ENCODE measurements around the gene TBCC. TPM values are rescaled to one million over a fixed set of nuclear protein-coding genes. Genes with fewer than 3 reads are reported as not detected.

Gene TBCC
- total and polyA plus RNA-seq, 2 of the 13 experiments (the other 11 are each of a cell fraction or from before 2014, with no cell fraction given) = 14.8 to 36.1 TPM

DNA sequence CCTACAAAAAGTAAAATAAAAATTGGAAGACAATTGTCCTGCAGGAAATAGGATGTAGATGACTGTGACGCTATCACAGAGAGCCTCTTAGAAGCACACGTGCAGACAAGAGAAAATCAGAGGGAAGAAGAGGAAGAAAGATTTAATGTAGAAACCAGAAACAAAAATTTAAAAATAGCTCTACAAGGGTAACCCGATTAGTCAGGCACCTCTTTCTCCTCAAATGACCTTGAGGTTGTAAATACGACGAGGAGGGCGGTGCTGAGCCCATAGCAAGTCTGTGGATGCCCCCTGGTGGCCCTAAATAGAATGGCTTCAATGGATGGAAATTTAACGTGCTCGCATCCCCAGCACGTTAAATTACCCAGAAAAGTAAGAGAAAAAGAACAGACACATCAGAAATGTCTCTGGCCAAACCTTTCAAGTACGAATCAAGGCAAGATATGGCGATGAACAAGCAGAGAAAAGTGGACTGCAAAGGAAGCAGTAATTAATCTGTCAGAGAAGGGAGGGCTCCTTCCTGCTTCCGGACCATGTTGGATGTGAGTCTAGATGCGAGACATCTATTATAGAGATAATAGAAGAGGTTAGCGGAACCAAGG, 19.3 kb downstream of the TBCC start (continued):
- TF ChIP-seq, protein P1, sequence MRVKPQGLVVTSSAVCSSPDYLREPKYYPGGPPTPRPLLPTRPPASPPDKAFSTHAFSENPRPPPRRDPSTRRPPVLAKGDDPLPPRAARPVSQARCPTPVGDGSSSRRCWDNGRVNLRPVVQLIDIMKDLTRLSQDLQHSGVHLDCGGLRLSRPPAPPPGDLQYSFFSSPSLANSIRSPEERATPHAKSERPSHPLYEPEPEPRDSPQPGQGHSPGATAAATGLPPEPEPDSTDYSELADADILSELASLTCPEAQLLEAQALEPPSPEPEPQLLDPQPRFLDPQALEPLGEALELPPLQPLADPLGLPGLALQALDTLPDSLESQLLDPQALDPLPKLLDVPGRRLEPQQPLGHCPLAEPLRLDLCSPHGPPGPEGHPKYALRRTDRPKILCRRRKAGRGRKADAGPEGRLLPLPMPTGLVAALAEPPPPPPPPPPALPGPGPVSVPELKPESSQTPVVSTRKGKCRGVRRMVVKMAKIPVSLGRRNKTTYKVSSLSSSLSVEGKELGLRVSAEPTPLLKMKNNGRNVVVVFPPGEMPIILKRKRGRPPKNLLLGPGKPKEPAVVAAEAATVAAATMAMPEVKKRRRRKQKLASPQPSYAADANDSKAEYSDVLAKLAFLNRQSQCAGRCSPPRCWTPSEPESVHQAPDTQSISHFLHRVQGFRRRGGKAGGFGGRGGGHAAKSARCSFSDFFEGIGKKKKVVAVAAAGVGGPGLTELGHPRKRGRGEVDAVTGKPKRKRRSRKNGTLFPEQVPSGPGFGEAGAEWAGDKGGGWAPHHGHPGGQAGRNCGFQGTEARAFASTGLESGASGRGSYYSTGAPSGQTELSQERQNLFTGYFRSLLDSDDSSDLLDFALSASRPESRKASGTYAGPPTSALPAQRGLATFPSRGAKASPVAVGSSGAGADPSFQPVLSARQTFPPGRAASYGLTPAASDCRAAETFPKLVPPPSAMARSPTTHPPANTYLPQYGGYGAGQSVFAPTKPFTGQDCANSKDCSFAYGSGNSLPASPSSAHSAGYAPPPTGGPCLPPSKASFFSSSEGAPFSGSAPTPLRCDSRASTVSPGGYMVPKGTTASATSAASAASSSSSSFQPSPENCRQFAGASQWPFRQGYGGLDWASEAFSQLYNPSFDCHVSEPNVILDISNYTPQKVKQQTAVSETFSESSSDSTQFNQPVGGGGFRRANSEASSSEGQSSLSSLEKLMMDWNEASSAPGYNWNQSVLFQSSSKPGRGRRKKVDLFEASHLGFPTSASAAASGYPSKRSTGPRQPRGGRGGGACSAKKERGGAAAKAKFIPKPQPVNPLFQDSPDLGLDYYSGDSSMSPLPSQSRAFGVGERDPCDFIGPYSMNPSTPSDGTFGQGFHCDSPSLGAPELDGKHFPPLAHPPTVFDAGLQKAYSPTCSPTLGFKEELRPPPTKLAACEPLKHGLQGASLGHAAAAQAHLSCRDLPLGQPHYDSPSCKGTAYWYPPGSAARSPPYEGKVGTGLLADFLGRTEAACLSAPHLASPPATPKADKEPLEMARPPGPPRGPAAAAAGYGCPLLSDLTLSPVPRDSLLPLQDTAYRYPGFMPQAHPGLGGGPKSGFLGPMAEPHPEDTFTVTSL (CRISPR knock-in tag; IDR thresholded peaks at IDR 0.05; ENCODE audit: borderline replicate concordance) = no peak; the same call in 1 of the 2 replicates
- TF ChIP-seq ZNF567 (CRISPR knock-in tag; IDR thresholded peaks at IDR 0.05; ENCODE audit: borderline replicate concordance) (no peak; the same call in 1 of the 2 replicates), SMARCC2 (IDR thresholded peaks at IDR 0.05) (no peak), ZFP90 (CRISPR knock-in tag; IDR thresholded peaks at IDR 0.05; ENCODE audit: borderline replicate concordance) (no peak), SP140L (CRISPR knock-in tag; IDR thresholded peaks at IDR 0.05; ENCODE audit: borderline replicate concordance) (0 out of 2 replicates have a peak, but pooled peaks have one; percentile 47), ELF3 (CRISPR knock-in tag; IDR thresholded peaks at IDR 0.05) (0 out of 2 replicates have a peak, but pooled peaks have one; percentile 32), SOX13 (IDR thresholded peaks at IDR 0.05) (0 out of 2 replicates have a peak, but pooled peaks have one; percentile 16), SOX13 (CRISPR knock-in tag; conservative IDR thresholded peaks at IDR 0.05 in 1 of 2, IDR thresholded peaks at IDR 0.05 in 1 of 2) (no peak; a peak in 1 of 4 replicates), TBX3 (IDR thresholded peaks at IDR 0.05; ENCODE audit: borderline replicate concordance) (no peak), SMC3 (IDR thresholded peaks at IDR 0.05; ENCODE audit: low read length) (peak; percentile 97), ZNF558 (CRISPR knock-in tag; IDR thresholded peaks at IDR 0.05; ENCODE audit: borderline replicate concordance) (0 out of 2 replicates have a peak, but pooled peaks have one; percentile 7), FOXO1 (CRISPR knock-in tag; IDR thresholded peaks at IDR 0.05) (peak; percentile 76; the same call in 1 of the 2 replicates), FOXK1 (CRISPR knock-in tag; IDR thresholded peaks at IDR 0.05; ENCODE audit: borderline replicate concordance, low read depth) (peak; percentile 89; the same call in 1 of the 2 replicates), MLLT10 (CRISPR knock-in tag; IDR thresholded peaks at IDR 0.05) (no peak), BRD4 (CRISPR knock-in tag; IDR thresholded peaks at IDR 0.05) (no peak), SALL1 (CRISPR knock-in tag; IDR thresholded peaks at IDR 0.05) (peak; percentile 39; the same call in 1 of the 2 replicates), MEIS1 (CRISPR knock-in tag; IDR thresholded peaks at IDR 0.05; ENCODE audit: borderline replicate concordance) (peak; percentile 70; the same call in 1 of the 2 replicates)
- TF ChIP-seq, protein P2, sequence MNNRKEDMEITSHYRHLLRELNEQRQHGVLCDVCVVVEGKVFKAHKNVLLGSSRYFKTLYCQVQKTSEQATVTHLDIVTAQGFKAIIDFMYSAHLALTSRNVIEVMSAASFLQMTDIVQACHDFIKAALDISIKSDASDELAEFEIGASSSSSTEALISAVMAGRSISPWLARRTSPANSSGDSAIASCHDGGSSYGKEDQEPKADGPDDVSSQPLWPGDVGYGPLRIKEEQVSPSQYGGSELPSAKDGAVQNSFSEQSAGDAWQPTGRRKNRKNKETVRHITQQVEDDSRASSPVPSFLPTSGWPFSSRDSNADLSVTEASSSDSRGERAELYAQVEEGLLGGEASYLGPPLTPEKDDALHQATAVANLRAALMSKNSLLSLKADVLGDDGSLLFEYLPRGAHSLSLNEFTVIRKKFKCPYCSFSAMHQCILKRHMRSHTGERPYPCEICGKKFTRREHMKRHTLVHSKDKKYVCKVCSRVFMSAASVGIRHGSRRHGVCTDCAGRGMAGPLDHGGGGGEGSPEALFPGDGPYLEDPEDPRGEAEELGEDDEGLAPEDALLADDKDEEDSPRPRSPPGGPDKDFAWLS (CRISPR knock-in tag; IDR thresholded peaks at IDR 0.05; ENCODE audit: borderline replicate concordance) = peak; percentile 46; the same call in 1 of the 2 replicates
- TF ChIP-seq, protein P3, sequence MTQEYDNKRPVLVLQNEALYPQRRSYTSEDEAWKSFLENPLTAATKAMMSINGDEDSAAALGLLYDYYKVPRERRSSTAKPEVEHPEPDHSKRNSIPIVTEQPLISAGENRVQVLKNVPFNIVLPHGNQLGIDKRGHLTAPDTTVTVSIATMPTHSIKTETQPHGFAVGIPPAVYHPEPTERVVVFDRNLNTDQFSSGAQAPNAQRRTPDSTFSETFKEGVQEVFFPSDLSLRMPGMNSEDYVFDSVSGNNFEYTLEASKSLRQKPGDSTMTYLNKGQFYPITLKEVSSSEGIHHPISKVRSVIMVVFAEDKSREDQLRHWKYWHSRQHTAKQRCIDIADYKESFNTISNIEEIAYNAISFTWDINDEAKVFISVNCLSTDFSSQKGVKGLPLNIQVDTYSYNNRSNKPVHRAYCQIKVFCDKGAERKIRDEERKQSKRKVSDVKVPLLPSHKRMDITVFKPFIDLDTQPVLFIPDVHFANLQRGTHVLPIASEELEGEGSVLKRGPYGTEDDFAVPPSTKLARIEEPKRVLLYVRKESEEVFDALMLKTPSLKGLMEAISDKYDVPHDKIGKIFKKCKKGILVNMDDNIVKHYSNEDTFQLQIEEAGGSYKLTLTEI (CRISPR knock-in tag; conservative IDR thresholded peaks at IDR 0.05) = no peak
- TF ChIP-seq, protein P4, sequence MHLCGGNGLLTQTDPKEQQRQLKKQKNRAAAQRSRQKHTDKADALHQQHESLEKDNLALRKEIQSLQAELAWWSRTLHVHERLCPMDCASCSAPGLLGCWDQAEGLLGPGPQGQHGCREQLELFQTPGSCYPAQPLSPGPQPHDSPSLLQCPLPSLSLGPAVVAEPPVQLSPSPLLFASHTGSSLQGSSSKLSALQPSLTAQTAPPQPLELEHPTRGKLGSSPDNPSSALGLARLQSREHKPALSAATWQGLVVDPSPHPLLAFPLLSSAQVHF (CRISPR knock-in tag; IDR thresholded peaks at IDR 0.05) = no peak
